Fibroblast of villous mesenchyme (primary cell): ENCODE results near the gene ANKRD44. TPM values are rescaled to one million over a fixed set of nuclear protein-coding genes. Genes with fewer than 3 reads are reported as not detected.

Experiments used
- DNase-seq: peaks from one replicate; pipeline ENCODE4 v3.0.0-alpha.2; 2010; ENCODE audit warnings: low read depth
- H3K4me3 ChIP-seq: 2 replicates; pipeline ENCODE4 v1.5.1; 2011; ENCODE audit warnings: low read depth, mild to moderate bottlenecking, low read length
- CTCF ChIP-seq: IDR thresholded peaks from 2 replicates; pipeline ENCODE4 v1.5.1; 2012; ENCODE audit warnings: low read depth, mild to moderate bottlenecking, low read length; ENCODE audit not compliant: insufficient read depth
- total RNA-seq: library from RNA; depleted of rRNA; stranded (reverse); fragments of >200 nt; gene quantifications from 2 replicates; pipeline ENCODE4 v1.2.3, GENCODE V29; 2012

The ANKRD44 gene
- total RNA-seq, 1 donor: 3.9 TPM

GRCh38 chr2:197322724-197323720, 12.4 kb upstream of the ANKRD44 start:
- H3K4me3 ChIP-seq: no peak overlapping the region
- DNase-seq: no peak
- TF ChIP-seq CTCF: no peak

- no peak for TF ChIP-seq CTCF
- no peak overlapping the region for H3K4me3 ChIP-seq
- no peak for DNase-seq
These were observed 11.6 kb upstream of the ANKRD44 start for GRCh38 chr2:197322143-197322542.

- TF ChIP-seq CTCF: no peak
- no peak overlapping the region for H3K4me3 ChIP-seq
- no peak for DNase-seq
These were observed 4.8 kb upstream of the ANKRD44 start for GRCh38 chr2:197315371-197315770.

GRCh38 chr2:197312186-197312585, 1.6 kb upstream of the ANKRD44 start:
- DNase-seq: peak; percentile 21
- TF ChIP-seq CTCF: no peak
- no peak overlapping the region for H3K4me3 ChIP-seq

GRCh38 chr2:197311421-197312033, 947 bp upstream of the ANKRD44 start:
- TF ChIP-seq CTCF: no peak
- no peak for DNase-seq
- H3K4me3 ChIP-seq: peak overlapping the region; percentile 46

- peak overlapping the region; percentile 46 for H3K4me3 ChIP-seq
- no peak for DNase-seq
- no peak for TF ChIP-seq CTCF
These were observed 424 bp upstream of the ANKRD44 start for GRCh38 chr2:197310987-197311420.
